NB4 (cell line): Measurements from ENCODE around the gene ZFHX3.

Experiments
- DNase-seq: peaks from one replicate; pipeline ENCODE4 v3.0.0; 2010; ENCODE audit warnings: low read depth
- H3K4me3 ChIP-seq: one replicate; pipeline ENCODE4 v1.5.1; 2011; ENCODE audit warnings: mild to moderate bottlenecking, low read depth, low read length, moderate library complexity
- MYC ChIP-seq: IDR thresholded peaks from 2 replicates; pipeline ENCODE4 v1.6.1; 2011; ENCODE audit warnings: low read depth, low read length
- POLR2A ChIP-seq: IDR thresholded peaks from 2 replicates; pipeline ENCODE4 v1.6.1; 2011; ENCODE audit warnings: mild to moderate bottlenecking; ENCODE audit not compliant: insufficient read length; ENCODE audit errors: extremely low read depth
- TF ChIP-seq, protein P1 (sequence below): IDR thresholded peaks from one replicate; pipeline ENCODE4 v1.5.1; 2012; ENCODE audit warnings: low read depth, low read length
- TF ChIP-seq, protein P2 (sequence below): IDR thresholded peaks from 2 replicates; pipeline ENCODE4 v1.6.1; 2011; ENCODE audit warnings: low read depth, low read length

Gene ZFHX3

DNA sequence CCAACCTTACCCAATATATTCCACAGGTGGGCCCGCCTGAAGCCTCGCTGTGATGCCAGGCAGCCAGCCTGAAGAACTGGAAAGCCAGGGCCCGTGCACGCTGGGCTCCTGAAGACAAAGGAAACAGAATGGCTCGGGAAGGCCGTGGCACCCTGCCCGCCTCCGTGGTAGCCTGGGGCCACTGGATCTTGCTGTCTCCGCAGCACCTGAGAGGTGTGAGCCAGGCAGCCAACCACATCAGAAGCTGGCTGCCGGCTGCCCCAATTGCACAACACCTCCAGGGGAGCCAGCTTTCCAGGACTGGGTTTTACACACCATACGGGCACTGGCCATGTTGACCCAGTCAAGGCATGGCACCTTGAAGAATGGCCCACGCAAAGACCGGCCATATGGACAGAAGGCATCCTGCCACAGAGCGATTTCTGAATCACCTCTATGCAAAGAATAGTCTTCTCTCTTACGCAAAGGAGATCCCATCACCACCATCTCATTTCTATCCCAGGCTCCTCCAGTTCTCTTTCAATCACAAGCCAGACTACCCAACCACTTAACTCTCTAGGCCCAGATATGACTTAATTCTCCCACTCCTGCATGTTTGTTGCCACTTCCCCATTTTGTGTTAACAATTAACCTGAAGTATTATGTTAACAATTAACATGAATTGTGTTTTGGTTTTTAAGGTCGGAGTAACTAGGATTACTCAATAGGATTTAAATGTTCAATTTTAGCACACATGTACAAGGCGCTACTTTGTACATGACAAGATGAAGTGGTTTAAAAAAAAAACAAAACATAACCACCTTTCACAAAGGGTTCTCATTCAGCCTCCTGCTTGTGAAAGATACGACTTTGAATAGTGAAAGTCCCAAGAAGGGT, 32.1 kb downstream of the ZFHX3 start:
- TF ChIP-seq POLR2A (no peak), MYC (no peak)
- TF ChIP-seq, protein P1, sequence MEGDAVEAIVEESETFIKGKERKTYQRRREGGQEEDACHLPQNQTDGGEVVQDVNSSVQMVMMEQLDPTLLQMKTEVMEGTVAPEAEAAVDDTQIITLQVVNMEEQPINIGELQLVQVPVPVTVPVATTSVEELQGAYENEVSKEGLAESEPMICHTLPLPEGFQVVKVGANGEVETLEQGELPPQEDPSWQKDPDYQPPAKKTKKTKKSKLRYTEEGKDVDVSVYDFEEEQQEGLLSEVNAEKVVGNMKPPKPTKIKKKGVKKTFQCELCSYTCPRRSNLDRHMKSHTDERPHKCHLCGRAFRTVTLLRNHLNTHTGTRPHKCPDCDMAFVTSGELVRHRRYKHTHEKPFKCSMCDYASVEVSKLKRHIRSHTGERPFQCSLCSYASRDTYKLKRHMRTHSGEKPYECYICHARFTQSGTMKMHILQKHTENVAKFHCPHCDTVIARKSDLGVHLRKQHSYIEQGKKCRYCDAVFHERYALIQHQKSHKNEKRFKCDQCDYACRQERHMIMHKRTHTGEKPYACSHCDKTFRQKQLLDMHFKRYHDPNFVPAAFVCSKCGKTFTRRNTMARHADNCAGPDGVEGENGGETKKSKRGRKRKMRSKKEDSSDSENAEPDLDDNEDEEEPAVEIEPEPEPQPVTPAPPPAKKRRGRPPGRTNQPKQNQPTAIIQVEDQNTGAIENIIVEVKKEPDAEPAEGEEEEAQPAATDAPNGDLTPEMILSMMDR: no peak
- TF ChIP-seq, protein P2, sequence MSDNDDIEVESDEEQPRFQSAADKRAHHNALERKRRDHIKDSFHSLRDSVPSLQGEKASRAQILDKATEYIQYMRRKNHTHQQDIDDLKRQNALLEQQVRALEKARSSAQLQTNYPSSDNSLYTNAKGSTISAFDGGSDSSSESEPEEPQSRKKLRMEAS: no peak
- H3K4me3 ChIP-seq: no peak overlapping the region
- DNase-seq: peak; percentile 74

DNA sequence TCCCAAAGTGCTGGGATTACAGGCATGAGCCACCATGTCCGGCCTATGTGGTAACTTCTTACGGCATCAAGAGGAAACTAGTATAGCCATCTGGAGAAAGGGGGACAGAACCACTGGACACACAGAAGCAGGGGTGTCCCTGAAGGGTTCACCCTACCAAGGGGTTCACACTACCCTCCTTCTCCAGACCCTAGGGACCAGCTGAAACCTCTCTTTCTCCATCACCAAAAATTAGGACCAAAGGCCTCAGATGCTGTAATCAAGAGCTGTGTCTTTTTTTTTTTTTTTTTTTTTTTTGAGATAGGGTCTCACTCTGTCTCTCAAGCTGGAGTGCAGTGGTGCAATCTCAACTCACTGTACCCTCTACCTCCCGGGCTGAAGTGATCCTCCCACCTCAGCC, 33.2 kb downstream of the ZFHX3 start:
- TF ChIP-seq, protein P1: no peak
- TF ChIP-seq, protein P2: no peak
- H3K4me3 ChIP-seq: no peak overlapping the region
- DNase-seq: no peak

DNA sequence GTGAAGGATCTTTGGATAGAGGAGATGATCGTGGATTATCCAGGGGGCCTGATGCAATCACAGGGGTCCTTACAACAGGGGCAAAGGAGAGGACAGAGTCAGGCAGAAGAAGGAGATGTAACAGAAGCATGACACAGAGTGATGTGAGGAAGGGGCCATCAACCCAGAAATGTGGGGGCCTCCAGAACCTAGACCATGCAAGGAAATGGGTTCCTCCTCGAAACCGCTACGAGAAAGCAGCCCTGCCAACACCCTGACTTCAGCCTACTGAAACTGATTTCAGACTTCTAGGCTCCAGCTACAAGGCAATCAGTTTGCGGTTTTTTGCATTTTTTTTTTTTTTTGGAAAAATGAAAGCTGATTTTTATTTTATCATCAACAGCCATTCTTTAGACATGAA, 34.0 kb downstream of the ZFHX3 start:
- TF ChIP-seq, protein P2: no peak
- TF ChIP-seq MYC: no peak
- no peak for TF ChIP-seq POLR2A
- TF ChIP-seq, protein P1: no peak
- no peak overlapping the region for H3K4me3 ChIP-seq
- no peak for DNase-seq

DNA sequence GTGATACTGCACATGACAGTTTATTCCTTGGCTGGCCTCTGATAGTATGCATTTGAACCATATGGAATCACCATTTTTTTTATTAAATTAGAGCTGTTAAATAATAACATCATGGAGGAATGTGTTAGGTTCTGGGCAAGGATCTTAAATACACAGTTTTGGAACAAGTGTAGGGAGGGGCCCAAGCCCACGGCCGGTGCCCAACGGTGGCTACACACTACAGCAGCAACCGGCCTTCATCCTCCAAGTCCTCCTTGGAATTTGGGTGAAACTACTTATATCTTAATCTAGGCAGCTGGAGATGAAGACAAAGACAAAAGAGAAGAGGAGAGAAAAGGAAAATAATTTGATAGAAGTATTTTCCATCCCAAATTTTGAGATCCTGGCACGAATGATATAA, 35.6 kb downstream of the ZFHX3 start:
- DNase-seq: no peak
- H3K4me3 ChIP-seq: no peak overlapping the region
- no peak for TF ChIP-seq POLR2A
- TF ChIP-seq, protein P1: no peak
- no peak for TF ChIP-seq MYC
- TF ChIP-seq, protein P2: no peak

DNA sequence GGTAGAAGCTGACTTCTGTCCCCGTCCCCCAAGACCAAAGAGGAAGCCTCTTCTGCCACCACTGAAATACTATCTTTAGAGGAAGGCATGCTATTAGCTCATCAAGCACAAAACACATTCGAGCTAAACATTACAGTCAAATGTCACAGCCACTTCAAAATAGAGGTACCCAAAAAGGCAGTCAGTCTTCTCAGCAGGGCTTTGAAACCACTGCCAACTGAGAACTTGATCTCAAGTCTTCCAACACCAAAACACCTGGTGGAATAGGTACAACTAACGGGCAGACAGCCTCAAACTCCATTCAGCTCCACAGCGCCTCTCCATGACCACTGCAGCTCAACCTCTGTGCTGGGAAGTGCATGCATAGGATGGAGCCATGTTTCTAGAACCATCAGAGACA, 36.0 kb downstream of the ZFHX3 start:
- TF ChIP-seq POLR2A: no peak
- TF ChIP-seq, protein P2: no peak
- TF ChIP-seq, protein P1: peak; percentile 9
- no peak for DNase-seq

More for the DNA sequence above, 36.0 kb downstream of the ZFHX3 start:
- H3K4me3 ChIP-seq: no peak overlapping the region
